Vagina (tissue), 2 donors: Measurements from ENCODE around the gene PSMB10.

Source experiments
- POLR2A ChIP-seq, 2 donors: fragments of 450-650 bp; IDR thresholded peaks; one replicate each; pipeline ENCODE4 v1.6.1; 2017; ENCODE audit warnings: antibody characterized with exemption in 2 of 2, mild to moderate bottlenecking in 2 of 2, moderate library complexity in 2 of 2
- POLR2AphosphoS5 ChIP-seq, 2 donors: sonication (generic); formaldehyde crosslinking; IDR thresholded peaks; one replicate each; pipeline ENCODE4 v1.9.0; 2017; ENCODE audit warnings: antibody characterized with exemption in 2 of 2, mild to moderate bottlenecking in 2 of 2, low read depth in 1 of 2; ENCODE audit not compliant: insufficient read depth in 1 of 2
- TF ChIP-seq, protein P1 (sequence below), 3 experiments: fragments of 450-650 bp in 2 of 3; fragments of 200-600 bp in 1 of 3; sonication (generic) in 1 of 3; IDR thresholded peaks; one replicate each; pipeline ENCODE4 v1.5.1; 2017 to 2019; ENCODE audit warnings: antibody characterized with exemption in 3 of 3, mild to moderate bottlenecking in 2 of 3, moderate library complexity in 2 of 3

DNA sequence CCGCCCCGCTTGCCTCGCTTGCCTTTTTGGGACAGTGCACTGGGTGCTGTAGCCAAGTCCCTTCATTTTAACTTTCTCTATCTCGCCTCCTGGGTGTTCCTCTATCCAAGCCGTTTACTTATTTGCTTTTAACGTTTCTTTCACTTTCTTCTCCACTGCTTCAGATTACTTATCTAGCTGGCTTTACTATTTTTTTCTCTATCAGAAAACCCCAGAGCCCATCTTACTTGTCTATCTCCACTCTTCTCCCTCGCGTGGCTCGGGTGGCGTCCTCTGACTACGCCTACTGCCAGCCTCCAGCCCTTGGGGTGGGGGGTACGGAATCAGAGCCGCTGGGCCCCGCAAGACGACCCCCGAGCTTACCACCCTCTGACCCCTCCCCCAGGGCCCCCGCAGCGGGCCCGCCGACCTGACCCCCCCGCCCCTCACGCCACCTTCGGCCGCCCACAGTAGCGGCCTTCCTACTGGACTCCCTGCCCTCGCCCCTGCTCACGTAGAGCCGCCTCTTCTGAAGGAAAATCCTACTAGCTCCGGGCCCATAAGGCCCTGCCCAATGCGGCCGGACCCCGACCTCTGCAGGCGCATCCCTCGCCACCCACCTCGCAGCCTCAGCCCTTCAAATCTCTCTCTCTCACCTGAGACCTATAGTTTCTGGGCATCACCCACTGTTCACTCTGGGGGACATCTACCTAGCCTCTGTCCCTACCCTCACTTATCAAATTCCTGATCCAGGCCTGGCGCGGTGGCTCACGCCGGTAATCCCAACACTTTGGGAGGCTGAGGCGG is 32.8 kb upstream of the PSMB10 start:
- TF ChIP-seq, protein P1, sequence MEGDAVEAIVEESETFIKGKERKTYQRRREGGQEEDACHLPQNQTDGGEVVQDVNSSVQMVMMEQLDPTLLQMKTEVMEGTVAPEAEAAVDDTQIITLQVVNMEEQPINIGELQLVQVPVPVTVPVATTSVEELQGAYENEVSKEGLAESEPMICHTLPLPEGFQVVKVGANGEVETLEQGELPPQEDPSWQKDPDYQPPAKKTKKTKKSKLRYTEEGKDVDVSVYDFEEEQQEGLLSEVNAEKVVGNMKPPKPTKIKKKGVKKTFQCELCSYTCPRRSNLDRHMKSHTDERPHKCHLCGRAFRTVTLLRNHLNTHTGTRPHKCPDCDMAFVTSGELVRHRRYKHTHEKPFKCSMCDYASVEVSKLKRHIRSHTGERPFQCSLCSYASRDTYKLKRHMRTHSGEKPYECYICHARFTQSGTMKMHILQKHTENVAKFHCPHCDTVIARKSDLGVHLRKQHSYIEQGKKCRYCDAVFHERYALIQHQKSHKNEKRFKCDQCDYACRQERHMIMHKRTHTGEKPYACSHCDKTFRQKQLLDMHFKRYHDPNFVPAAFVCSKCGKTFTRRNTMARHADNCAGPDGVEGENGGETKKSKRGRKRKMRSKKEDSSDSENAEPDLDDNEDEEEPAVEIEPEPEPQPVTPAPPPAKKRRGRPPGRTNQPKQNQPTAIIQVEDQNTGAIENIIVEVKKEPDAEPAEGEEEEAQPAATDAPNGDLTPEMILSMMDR (IDR thresholded peaks at IDR 0.05) = no peak
- TF ChIP-seq POLR2A (IDR thresholded peaks at IDR 0.05) = no peak
- TF ChIP-seq POLR2AphosphoS5 (IDR thresholded peaks at IDR 0.05; ENCODE audit: insufficient read depth in 1 of 2, low read depth in 1 of 2) = no peak
